HepG2 (cell line): Measurements from ENCODE around the gene RRBP1.

Experiments
- BCL6 ChIP-seq: IDR thresholded peaks from 2 replicates; pipeline ENCODE4 v1.6.1; 2016; ENCODE audit warnings: missing genetic modification reagents, missing compliant biosample characterization
- CAMTA2 ChIP-seq: sonication (generic); formaldehyde crosslinking; IDR thresholded peaks from 2 replicates; pipeline ENCODE4 v1.4.0; 2020; ENCODE audit warnings: mild to moderate bottlenecking, missing genetic modification reagents, borderline replicate concordance
- EHMT2 ChIP-seq: fragments of 200-600 bp; sonication (generic); IDR thresholded peaks from 2 replicates; pipeline ENCODE4 v1.7.0; 2017; ENCODE audit warnings: antibody characterized with exemption, low read depth, low read length, borderline replicate concordance
- ESRRA ChIP-seq: sonication (generic); formaldehyde crosslinking; IDR thresholded peaks from 2 replicates; pipeline ENCODE4 v1.5.1; 2020; ENCODE audit warnings: mild to moderate bottlenecking, low read depth, missing genetic modification reagents
- RNF2 ChIP-seq: fragments of 450-650 bp; conservative IDR thresholded peaks from 2 replicates; pipeline ENCODE4 v1.6.1; 2016; ENCODE audit warnings: low read depth
- YY1 ChIP-seq: IDR thresholded peaks from 2 replicates; pipeline ENCODE4 v1.6.1; 2011; ENCODE audit warnings: low read length, low read depth, moderate library complexity, mild to moderate bottlenecking; ENCODE audit not compliant: insufficient read depth, insufficient replicate concordance
- TF ChIP-seq, protein P1 (sequence below): sonication (generic); formaldehyde crosslinking; IDR thresholded peaks from 2 replicates; pipeline ENCODE4 v1.9.0; 2022; ENCODE audit warnings: missing genetic modification reagents, mild to moderate bottlenecking, borderline replicate concordance

- TF ChIP-seq RNF2 (no peak), EHMT2 (no peak), YY1 (no peak), ESRRA (CRISPR knock-in tag) (peak; percentile 97), CAMTA2 (no peak), BCL6 (peak; percentile 48; the same call in 1 of the 2 replicates)
- TF ChIP-seq, protein P1, sequence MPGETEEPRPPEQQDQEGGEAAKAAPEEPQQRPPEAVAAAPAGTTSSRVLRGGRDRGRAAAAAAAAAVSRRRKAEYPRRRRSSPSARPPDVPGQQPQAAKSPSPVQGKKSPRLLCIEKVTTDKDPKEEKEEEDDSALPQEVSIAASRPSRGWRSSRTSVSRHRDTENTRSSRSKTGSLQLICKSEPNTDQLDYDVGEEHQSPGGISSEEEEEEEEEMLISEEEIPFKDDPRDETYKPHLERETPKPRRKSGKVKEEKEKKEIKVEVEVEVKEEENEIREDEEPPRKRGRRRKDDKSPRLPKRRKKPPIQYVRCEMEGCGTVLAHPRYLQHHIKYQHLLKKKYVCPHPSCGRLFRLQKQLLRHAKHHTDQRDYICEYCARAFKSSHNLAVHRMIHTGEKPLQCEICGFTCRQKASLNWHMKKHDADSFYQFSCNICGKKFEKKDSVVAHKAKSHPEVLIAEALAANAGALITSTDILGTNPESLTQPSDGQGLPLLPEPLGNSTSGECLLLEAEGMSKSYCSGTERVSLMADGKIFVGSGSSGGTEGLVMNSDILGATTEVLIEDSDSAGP (CRISPR knock-in tag) = peak; percentile 22; the same call in 1 of the 2 replicates
Observed at GRCh38 chr20:17646209-17646960, 35.7 kb downstream of the RRBP1 start.
